HCT116 (cell line): ENCODE data around the gene LOXL1. TPM values are rescaled to one million over a fixed set of nuclear protein-coding genes. Genes with fewer than 3 reads are reported as not detected.

Experiments
- ATAC-seq: fragments of 200-7000 bp; cut with Tn5 transposase; 2 replicates; pipeline ENCODE4 v1.9.1; 2020; ENCODE audit warnings: mild to moderate bottlenecking, moderate library complexity
- BruUV-seq: library from RNA; stranded (reverse); fragments of 400-500 nt; replicated peaks from 2 replicates; lab custom pipeline; 2021; lab: Mats Ljungman, UMichigan
- CTCF ChIA-PET: fragments of 300-600 bp; sonication (Branson Sonifier 250); formaldehyde crosslinking; loops from one replicate; lab custom pipeline; 2021; ENCODE audit warnings: antibody characterized with exemption; lab: Charles Lee
- POLR2A ChIA-PET: fragments of 300-600, 350-600 bp; sonication (Branson Sonifier 250); formaldehyde crosslinking; loops from one replicate; lab custom pipeline; 2021; ENCODE audit warnings: antibody characterized with exemption; lab: Charles Lee
- RAD21 ChIA-PET, 2 experiments: fragments of 300-600 bp; sonication (Branson Sonifier 250); formaldehyde crosslinking; loops; one replicate each; lab custom pipeline; 2023; ENCODE audit warnings: low total read pairs in 2 of 2; ENCODE audit not compliant: uncharacterized antibody in 2 of 2, unreplicated experiment in 2 of 2, low non-redundant PET in 1 of 2; lab: Charles Lee
- DNase-seq: peaks from one replicate; pipeline ENCODE4 v3.0.0-alpha.2; 2010; ENCODE audit warnings: low read depth, low spot score
- H2AFZ ChIP-seq: fragments of 200-600 bp; shearing (Covaris generic), sonication (generic); 2 replicates; pipeline ENCODE4 v1.6.1; 2017; ENCODE audit warnings: low read depth, mixed run types, mixed read lengths, antibody characterized with exemption, low read length; ENCODE audit not compliant: poor library complexity, severe bottlenecking
- H3K27ac ChIP-seq: 2 replicates; pipeline ENCODE4 v1.5.1; 2012; ENCODE audit warnings: low read depth, low read length
- H3K27me3 ChIP-seq: fragments of 200-600 bp; sonication (generic); 2 replicates; pipeline ENCODE4 v1.6.1; 2016; ENCODE audit warnings: mixed run types, low read length, mixed read lengths; ENCODE audit not compliant: insufficient read depth
- H3K36me3 ChIP-seq, 2 experiments: fragments of 200-500 bp in 1 of 2; fragments of 200-600 bp in 1 of 2; sonication (Bioruptor generic) in 1 of 2; sonication (generic) in 1 of 2; 2 replicates each; pipeline versions ENCODE4 v1.5.1 to v1.6.1; 2014 to 2016; ENCODE audit warnings: low read length in 2 of 2, inconsistent platforms in 1 of 2, mixed read lengths in 1 of 2, mixed run types in 1 of 2; ENCODE audit not compliant: insufficient read depth in 2 of 2, control insufficient read depth in 1 of 2
- H3K4me1 ChIP-seq, 2 experiments: fragments of 200-600 bp in 1 of 2; sonication (generic) in 1 of 2; 2 replicates each; pipeline versions ENCODE4 v1.5.1 to v1.6.1; 2012 to 2017; ENCODE audit warnings: low read length in 2 of 2, inconsistent platforms in 1 of 2, mild to moderate bottlenecking in 1 of 2, mixed read lengths in 1 of 2, mixed run types in 1 of 2, moderate library complexity in 1 of 2; ENCODE audit not compliant: insufficient read depth in 2 of 2, control insufficient read depth in 1 of 2
- H3K4me2 ChIP-seq: fragments of 200-600 bp; sonication (generic); 2 replicates; pipeline ENCODE4 v1.6.1; 2017; ENCODE audit warnings: mixed run types, low read length, mixed read lengths
- H3K4me3 ChIP-seq, 2 experiments: fragments of 200-600 bp in 1 of 2; sonication (generic) in 1 of 2; replicated peaks in 1 of 2; 2 replicates each; pipeline ENCODE4 v1.5.1; 2011 to 2016; ENCODE audit warnings: low read length in 2 of 2, control low read depth in 1 of 2, low read depth in 1 of 2, mild to moderate bottlenecking in 1 of 2, mixed read lengths in 1 of 2, mixed run types in 1 of 2
- H3K79me2 ChIP-seq: fragments of 200-600 bp; sonication (generic); 2 replicates; pipeline ENCODE4 v1.6.1; 2017; ENCODE audit warnings: mild to moderate bottlenecking, mixed run types, low read length, moderate library complexity, mixed read lengths; ENCODE audit not compliant: insufficient read depth
- H3K9ac ChIP-seq: fragments of 200-600 bp; sonication (generic); 2 replicates; pipeline ENCODE4 v1.6.1; 2016; ENCODE audit warnings: low read length, mixed read lengths
- H3K9me2 ChIP-seq: fragments of 200-600 bp; sonication (generic), shearing (Covaris generic); 2 replicates; pipeline ENCODE4 v1.6.1; 2017; ENCODE audit warnings: mixed run types, mild to moderate bottlenecking, moderate library complexity; ENCODE audit not compliant: insufficient read depth
- H3K9me3 ChIP-seq, 2 experiments: fragments of 200-500 bp in 1 of 2; fragments of 200-600 bp in 1 of 2; sonication (Bioruptor generic) in 1 of 2; sonication (generic) in 1 of 2; 2 replicates each; pipeline ENCODE4 v1.6.1; 2014 to 2017; ENCODE audit warnings: low read length in 2 of 2, mixed read lengths in 2 of 2, inconsistent platforms in 1 of 2, low read depth in 1 of 2, mild to moderate bottlenecking in 1 of 2, mixed run types in 1 of 2, moderate library complexity in 1 of 2; ENCODE audit not compliant: control insufficient read depth in 1 of 2, insufficient read depth in 1 of 2
- H4K20me1 ChIP-seq: fragments of 200-600 bp; sonication (generic), shearing (Covaris generic); 2 replicates; pipeline ENCODE4 v1.6.1; 2017; ENCODE audit warnings: mixed run types, mild to moderate bottlenecking, moderate library complexity; ENCODE audit not compliant: insufficient read depth
- CBX3 ChIP-seq: IDR thresholded peaks from 2 replicates; pipeline ENCODE4 v1.6.1; 2012; ENCODE audit warnings: low read depth
- CEBPB ChIP-seq: IDR thresholded peaks from 2 replicates; pipeline ENCODE4 v1.6.1; 2012; ENCODE audit warnings: low read depth
- EZH2 ChIP-seq: fragments of 200-600 bp; sonication (generic); IDR thresholded peaks from 2 replicates; pipeline ENCODE4 v1.6.1; 2017; ENCODE audit warnings: antibody characterized with exemption, mixed run types
- FOSL1 ChIP-seq: IDR thresholded peaks from 2 replicates; pipeline ENCODE4 v1.6.1; 2012; ENCODE audit warnings: low read depth
- JUND ChIP-seq: IDR thresholded peaks from 2 replicates; pipeline ENCODE4 v1.6.1; 2012
- SIN3A ChIP-seq: IDR thresholded peaks from 2 replicates; pipeline ENCODE4 v1.6.1; 2012; ENCODE audit warnings: low read depth
- SRF ChIP-seq: IDR thresholded peaks from 2 replicates; pipeline ENCODE4 v1.6.1; 2012; ENCODE audit warnings: low read depth
- TCF7L2 ChIP-seq: IDR thresholded peaks from 2 replicates; pipeline ENCODE4 v1.7.0; 2011; ENCODE audit warnings: borderline replicate concordance, inconsistent platforms; ENCODE audit not compliant: insufficient read depth, insufficient read length; ENCODE audit errors: extremely low read depth
- YY1 ChIP-seq: IDR thresholded peaks from 2 replicates; pipeline ENCODE4 v1.6.1; 2011; ENCODE audit warnings: low read length, low read depth, moderate library complexity, mild to moderate bottlenecking; ENCODE audit not compliant: insufficient replicate concordance; ENCODE audit errors: extremely low read depth
- ZFX ChIP-seq: fragments of 450-650 bp; IDR thresholded peaks from 2 replicates; pipeline ENCODE4 v1.6.1; 2017
- ZNF274 ChIP-seq: fragments of 200-500 bp; sonication (Bioruptor generic); IDR thresholded peaks from 2 replicates; pipeline ENCODE4 v1.6.1; 2014; ENCODE audit warnings: mild to moderate bottlenecking, low read depth, low read length, inconsistent platforms
- intact Hi-C: fragments of 100-400 bp; cut with micrococcal nuclease; formaldehyde crosslinking; loops from 2 replicates; pipeline ENCODE4 v1.10.0; 2022
- total RNA-seq: library from RNA; stranded (reverse); gene quantifications from one replicate; pipeline ENCODE4 v1.2.1, GENCODE V29; 2021; ENCODE audit not compliant: unreplicated experiment
- TF ChIP-seq, protein P1 (sequence below), 3 experiments: fragments of 200-600 bp in 1 of 3; sonication (generic) in 1 of 3; IDR thresholded peaks in 2 of 3; conservative IDR thresholded peaks in 1 of 3; 2 replicates each; pipeline ENCODE4 v1.5.1; 2012 to 2017; ENCODE audit warnings: low read depth in 2 of 3, low read length in 2 of 3, antibody characterized with exemption in 1 of 3, borderline replicate concordance in 1 of 3, control low read depth in 1 of 3, mild to moderate bottlenecking in 1 of 3, mixed read lengths in 1 of 3, mixed run types in 1 of 3, moderate library complexity in 1 of 3; ENCODE audit not compliant: insufficient read depth in 1 of 3
- TF ChIP-seq, protein P2 (sequence below): IDR thresholded peaks from 2 replicates; pipeline ENCODE4 v1.6.1; 2012
- TF ChIP-seq, protein P3 (sequence below): IDR thresholded peaks from 2 replicates; pipeline ENCODE4 v1.6.1; 2011; ENCODE audit warnings: mild to moderate bottlenecking, low read length, moderate library complexity; ENCODE audit not compliant: insufficient replicate concordance; ENCODE audit errors: extremely low read depth

LOXL1 gene
- total RNA-seq, 1 experiment from 2014 or later = 14.9 TPM

DNA sequence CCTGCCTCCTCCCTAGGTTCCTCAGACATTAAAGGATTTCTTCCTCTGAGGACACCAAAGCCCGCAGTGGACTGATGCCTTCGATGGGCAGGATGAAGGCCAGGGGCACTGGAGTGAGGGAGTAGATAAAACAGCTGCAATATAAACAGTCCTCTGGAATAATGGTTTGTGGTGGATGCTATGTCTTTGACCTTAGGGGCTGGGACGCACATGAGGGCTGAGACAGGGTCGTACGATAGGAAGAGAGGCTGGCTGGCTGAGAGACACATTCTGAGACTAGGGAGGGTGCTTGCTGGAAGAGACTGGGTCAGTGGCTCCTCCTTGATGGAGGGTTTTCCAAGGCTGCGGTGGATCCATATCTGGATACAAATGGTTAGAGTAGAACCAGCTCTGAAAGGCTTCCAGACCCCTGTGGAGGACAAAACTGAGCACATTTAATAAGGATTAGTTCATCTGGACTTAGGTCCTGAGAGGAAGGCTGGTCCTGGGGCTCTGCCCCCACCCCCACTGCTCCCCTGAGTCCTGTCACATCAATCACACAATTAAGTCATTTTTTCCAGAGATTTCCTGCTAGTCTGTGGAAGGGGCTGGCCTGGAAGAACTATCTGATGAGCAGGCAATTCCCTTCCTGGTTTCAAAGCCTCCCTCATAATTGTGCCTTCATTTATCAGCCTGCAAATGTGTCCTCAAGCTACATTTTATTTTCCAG, 37.1 kb upstream of the LOXL1 start:
- no TSS peak for BruUV-seq
- Histone ChIP-seq H3K27me3 (peaks cover 25% of the 10 kb centered on the region; the same call in 1 of the 2 replicates), H4K20me1 (no peaks in the 10 kb centered on the region), H3K4me3 (no peak overlapping the region), H3K9ac (no peak overlapping the region), H3K79me2 (no peaks in the 10 kb centered on the region), H3K36me3 (no peaks in the 10 kb centered on the region; a peak in 1 of 4 replicates), H2AFZ (no peak overlapping the region), H3K9me2 (no peaks in the 10 kb centered on the region), H3K27ac (no peak overlapping the region), H3K9me3 (peaks cover 0 to 3% of the 10 kb centered on the region in 2 experiments; a peak in 1 of 4 replicates), H3K4me1 (no peaks in the 10 kb centered on the region), H3K4me2 (no peak overlapping the region)
- no peak for TF ChIP-seq SRF
- no peak for TF ChIP-seq CBX3
- TF ChIP-seq, protein P1, sequence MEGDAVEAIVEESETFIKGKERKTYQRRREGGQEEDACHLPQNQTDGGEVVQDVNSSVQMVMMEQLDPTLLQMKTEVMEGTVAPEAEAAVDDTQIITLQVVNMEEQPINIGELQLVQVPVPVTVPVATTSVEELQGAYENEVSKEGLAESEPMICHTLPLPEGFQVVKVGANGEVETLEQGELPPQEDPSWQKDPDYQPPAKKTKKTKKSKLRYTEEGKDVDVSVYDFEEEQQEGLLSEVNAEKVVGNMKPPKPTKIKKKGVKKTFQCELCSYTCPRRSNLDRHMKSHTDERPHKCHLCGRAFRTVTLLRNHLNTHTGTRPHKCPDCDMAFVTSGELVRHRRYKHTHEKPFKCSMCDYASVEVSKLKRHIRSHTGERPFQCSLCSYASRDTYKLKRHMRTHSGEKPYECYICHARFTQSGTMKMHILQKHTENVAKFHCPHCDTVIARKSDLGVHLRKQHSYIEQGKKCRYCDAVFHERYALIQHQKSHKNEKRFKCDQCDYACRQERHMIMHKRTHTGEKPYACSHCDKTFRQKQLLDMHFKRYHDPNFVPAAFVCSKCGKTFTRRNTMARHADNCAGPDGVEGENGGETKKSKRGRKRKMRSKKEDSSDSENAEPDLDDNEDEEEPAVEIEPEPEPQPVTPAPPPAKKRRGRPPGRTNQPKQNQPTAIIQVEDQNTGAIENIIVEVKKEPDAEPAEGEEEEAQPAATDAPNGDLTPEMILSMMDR (IDR thresholded peaks at IDR 0.05 in 2 of 3, conservative IDR thresholded peaks at IDR 0.05 in 1 of 3; ENCODE audit: borderline replicate concordance in 1 of 3, insufficient read depth in 1 of 3, low read depth in 2 of 3, low read length in 2 of 3) = no peak
- no peak for TF ChIP-seq SIN3A
- TF ChIP-seq YY1 = no peak
- no peak for TF ChIP-seq ZFX
- no peak for TF ChIP-seq FOSL1
- ChIA-PET POLR2A (no interaction called here), CTCF (interaction anchor here (1.5 kb wide), 1 partner anchor 15 kb away, joined by 4 read pairs; no protein-coding TSS in a partner anchor), RAD21 (no interaction called here)
- DNase-seq = no peak
- intact Hi-C loops = no loop called here
- no peak for ATAC-seq

DNA sequence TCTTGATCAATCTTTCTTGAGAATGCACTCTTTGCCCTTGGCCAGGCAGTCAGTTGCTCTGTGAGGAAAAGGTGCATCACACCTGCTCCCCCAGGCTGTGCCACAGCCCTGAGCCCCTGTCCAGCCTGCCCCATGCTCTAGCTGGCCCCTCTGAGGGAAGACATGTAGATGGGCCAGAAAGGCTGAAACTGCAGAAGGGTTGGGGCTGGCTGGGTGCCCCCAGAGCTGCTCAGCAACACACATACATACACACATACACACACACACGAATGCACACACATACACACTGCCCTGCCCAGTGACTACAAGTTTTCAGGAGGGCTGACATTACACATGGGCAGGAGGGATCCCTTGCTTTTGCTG, 36.5 kb upstream of the LOXL1 start:
- Histone ChIP-seq H2AFZ (no peak overlapping the region), H3K9me3 (peaks cover 0 to 3% of the 10 kb centered on the region in 2 experiments; a peak in 1 of 4 replicates), H3K9me2 (no peaks in the 10 kb centered on the region), H3K79me2 (no peaks in the 10 kb centered on the region), H3K36me3 (no peaks in the 10 kb centered on the region; a peak in 1 of 4 replicates), H3K4me2 (no peak overlapping the region), H3K4me3 (no peak overlapping the region), H3K9ac (no peak overlapping the region), H3K27ac (no peak overlapping the region), H3K27me3 (peaks cover 25% of the 10 kb centered on the region; the same call in 1 of the 2 replicates), H4K20me1 (no peaks in the 10 kb centered on the region), H3K4me1 (no peaks in the 10 kb centered on the region)
- ChIA-PET CTCF (no interaction called here), RAD21 (no interaction called here), POLR2A (no interaction called here)
- no peak for DNase-seq
- ATAC-seq = no peak
- BruUV-seq = no TSS peak
- intact Hi-C loops = no loop called here
- TF ChIP-seq, protein P2, sequence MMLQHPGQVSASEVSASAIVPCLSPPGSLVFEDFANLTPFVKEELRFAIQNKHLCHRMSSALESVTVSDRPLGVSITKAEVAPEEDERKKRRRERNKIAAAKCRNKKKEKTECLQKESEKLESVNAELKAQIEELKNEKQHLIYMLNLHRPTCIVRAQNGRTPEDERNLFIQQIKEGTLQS = no peak
- TF ChIP-seq TCF7L2 = no peak
- no peak for TF ChIP-seq JUND
- no peak for TF ChIP-seq EZH2
- TF ChIP-seq, protein P3, sequence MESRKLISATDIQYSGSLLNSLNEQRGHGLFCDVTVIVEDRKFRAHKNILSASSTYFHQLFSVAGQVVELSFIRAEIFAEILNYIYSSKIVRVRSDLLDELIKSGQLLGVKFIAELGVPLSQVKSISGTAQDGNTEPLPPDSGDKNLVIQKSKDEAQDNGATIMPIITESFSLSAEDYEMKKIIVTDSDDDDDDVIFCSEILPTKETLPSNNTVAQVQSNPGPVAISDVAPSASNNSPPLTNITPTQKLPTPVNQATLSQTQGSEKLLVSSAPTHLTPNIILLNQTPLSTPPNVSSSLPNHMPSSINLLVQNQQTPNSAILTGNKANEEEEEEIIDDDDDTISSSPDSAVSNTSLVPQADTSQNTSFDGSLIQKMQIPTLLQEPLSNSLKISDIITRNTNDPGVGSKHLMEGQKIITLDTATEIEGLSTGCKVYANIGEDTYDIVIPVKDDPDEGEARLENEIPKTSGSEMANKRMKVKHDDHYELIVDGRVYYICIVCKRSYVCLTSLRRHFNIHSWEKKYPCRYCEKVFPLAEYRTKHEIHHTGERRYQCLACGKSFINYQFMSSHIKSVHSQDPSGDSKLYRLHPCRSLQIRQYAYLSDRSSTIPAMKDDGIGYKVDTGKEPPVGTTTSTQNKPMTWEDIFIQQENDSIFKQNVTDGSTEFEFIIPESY = no peak
- no peak for TF ChIP-seq ZNF274
- TF ChIP-seq CBX3 = no peak
- no peak for TF ChIP-seq CEBPB
